ENCODE measurements around the gene DCC.

GRCh38 chr18:52936931-52937330 lies 596.9 kb downstream of the DCC start:
- TF ChIP-seq CTCF (IDR thresholded peaks at IDR 0.05) (no peak), POLR2A (IDR thresholded peaks at IDR 0.05) (no peak)

All from testis (tissue), 2 donors.